ENCODE data around the gene SPART.
"Not testable (repeated sequence)": the region's sequence is repeated elsewhere in the genome, so short reads cannot be mapped to it uniquely, and the experiment has no call there.

SPART gene

DNA sequence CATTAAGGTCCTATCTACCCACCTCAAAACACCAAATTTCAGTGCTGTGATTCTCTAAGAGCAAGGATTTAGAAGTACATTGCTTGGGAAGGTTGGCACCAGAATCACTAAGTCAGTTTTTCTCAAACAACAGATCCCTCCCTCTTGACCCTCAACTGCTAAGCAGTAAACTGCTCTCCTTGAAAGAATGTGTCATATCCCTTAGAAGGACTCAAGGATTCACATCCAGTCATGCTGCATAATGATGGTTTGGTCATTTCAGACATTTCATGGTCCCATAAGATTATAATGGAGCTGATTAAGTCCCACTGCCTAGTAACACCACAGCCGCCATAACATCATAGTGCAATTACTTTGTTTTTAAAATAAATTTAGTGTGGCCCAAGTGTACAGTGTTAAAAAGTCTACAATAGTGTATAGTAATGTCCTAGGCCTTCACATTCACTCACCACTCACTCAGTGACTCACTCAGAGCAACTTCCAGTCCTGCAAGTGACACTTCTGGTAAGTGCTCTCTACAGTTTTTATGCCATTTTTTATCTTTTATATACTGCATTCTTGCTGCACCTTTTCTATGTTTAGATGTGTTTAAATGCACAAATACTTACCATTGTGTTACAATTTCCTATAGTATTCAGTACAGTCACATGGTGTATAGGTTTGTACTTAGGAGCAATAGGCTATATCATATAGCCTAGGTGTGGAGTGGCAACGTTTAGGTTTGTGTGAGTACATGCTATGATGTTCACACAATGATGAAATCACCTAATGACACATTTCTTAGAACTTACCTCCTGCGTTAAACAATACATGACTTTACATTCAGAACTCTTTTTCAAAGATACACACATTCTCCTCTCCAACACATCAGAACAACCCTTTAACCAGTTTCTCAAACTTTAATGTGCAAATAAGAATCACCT lies 32.9 kb downstream of the SPART start:
- DNase-seq, result no peak

DNA sequence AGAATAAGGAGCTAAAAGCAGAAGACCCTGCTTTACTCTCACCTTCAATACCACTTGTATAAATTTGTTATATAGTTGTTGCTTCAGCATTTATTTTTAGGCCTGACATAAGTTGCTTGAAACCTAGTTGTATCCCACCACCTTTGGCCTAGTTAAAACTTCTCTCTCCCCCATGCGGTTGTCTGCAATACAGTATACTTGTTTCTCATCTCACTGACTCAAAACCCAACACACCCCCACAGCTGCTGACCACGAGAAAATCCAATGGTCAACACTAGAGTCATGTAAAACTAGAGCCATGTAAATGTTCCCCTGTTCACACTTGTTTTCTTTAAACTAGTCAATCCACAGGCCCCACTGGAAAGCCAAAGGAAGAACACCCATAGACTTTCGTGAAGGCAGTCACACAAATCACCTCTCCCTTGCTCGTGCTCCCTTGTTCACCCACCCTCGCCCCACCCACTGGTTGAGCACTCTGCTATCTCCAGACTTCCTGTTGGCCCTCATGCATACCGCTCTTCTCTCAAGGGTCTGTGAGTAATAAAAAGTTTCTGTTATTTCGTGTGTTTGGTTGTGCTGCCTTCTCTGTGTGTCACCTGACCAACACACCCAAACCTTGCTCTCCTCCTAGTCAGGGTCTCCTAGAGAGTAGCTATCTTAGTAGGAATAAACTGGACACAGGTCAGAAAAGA lies 35.6 kb downstream of the SPART start:
- DNase-seq, result no peak

DNA sequence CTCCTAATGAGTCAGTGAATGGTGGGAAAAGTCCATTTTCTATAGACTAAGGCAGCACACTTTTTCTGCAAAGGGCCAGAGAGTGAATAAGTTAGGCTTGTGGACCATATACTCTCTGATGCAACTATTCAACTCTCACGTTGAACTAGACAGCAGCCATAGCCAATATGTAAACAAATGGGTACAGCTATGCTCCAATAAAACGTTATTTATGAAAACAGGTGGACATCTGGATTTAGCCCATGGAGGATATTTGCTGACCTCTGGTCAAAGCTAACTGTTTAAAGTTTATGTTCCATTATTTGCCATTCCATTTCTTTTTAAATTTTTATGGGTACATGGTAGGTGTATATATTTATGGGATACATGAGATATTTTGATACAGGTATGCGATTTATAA lies 43.9 kb downstream of the SPART start:
- DNase-seq, result no peak

- DNase-seq, result not testable (repeated sequence)
Observed at GRCh38 chr13:36299469-36299868, 46.7 kb downstream of the SPART start.

GRCh38 chr13:36298535-36299068 lies 47.6 kb downstream of the SPART start:
- no peak for DNase-seq

GRCh38 chr13:36297366-36298338 lies 48.5 kb downstream of the SPART start, which contains the start of gene CCDC169:
Gene CCDC169, minus strand, starts transcription at chr13:36297814. Its CDS starts 95 bp downstream, at chr13:36297719.
- peak; percentile 58 for DNase-seq

DNA sequence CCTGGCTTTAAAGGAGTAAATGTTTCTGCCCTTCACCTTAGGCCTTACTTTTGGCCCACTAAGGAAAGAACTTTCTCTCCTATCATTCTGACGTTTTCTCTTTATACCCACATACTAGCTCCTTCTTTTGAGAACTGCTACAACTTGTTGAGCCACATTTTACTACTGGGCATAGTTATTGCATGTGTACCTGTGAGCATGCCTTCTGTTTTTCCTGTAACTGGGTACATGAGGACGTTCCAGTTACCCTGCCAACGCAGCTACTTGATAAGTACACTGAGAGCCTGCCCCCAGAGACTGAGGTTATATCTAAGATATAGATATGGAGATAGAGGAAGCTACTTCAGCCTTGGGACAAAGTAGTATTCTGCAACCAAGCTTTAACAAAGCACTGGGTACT lies 52.1 kb downstream of the SPART start:
- no peak for DNase-seq

DNA sequence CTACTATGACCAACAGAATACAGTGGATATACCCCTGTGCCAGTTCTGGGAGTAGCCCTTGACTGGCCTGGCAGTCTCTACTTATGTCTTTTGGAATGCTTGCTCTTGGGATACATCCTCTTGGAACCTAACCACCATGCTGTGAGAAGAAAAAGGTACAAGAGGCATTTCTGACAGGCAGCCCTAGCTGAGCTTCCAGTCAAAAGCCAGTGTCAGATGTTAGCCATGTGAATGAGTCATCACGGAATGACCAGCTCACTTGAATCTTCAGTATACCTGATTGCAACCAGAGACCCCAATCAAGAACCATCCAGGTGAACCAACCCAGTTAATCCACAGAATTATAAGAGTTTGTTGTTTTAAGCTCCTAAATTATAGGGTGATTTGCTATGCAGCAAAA lies 52.7 kb downstream of the SPART start:
- DNase-seq, result no peak

DNA sequence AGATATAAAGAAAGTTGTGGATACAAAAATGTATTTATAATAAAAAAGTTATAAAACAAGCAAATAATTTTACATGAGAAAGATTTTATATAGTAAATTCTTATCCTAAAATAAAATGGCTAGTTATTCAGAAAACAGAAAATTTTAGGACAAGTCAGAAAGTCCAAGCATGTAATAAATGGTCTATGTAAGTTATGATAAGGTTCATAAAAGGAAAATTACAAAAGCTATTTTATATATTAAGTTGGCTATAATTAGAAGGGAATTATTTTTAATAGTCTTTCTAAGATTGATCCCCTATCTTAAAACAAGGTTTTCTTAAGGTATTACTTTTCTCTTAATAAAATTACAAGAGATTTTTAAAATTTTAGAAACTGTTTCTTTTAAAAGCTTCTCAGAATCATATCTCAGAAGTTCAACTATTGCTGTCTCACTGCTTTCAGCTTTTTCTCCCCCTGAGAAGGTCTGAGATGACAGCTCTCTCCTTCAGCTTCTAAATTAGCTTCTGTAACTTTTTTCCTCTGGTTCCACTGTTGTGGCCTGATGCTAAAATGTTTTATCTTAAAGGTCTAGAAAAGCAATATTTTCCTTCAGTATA lies 57.3 kb downstream of the SPART start:
- DNase-seq, result no peak

DNA sequence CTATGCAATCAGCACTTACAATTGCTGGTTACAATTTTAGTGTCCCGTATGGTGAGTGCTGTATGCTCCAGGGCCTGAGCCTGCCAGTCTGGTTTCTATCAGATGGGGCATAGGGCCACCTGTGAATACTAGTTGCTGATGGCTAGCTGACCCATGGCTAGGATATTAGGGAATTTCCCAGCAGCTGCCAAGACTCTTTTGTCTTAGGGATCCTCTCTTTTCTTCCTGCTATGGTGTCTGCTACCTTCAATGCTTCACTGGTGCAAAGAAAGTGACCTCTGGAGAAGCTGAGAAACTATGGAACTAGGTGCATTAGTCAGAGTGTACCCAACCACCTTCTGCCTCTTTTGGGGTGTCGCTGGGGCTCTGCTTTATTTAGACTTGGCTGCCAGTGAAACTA lies 60.2 kb downstream of the SPART start:
- no peak for DNase-seq

DNA sequence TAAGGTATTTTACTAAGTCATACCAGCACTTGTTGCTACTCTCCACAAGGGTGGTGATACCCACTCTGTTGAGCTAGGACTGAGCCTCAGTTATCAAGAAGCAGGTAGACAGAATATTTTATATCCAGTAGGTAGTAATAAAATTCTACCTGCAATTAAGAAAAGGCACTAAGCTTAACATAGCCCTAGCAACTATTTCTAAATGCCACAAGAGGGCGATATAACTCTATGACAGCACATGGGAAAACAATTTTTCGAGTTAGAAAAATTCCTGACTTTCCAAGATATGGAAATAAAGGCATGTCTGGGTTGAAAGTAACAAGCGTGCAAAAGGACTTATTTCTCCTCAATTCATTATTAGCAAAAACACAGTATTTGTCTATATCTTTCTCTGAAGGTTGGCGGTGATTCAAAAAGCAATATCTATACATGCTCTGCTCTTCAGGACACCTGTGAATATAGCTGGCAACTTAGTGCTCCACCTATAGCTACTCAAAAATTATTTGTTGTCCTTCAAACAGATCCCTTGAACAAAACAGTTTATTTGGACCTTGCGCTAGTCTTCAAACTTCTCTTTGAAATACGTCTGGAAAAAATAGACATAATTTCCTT lies 63.3 kb downstream of the SPART start:
- peak; percentile 55 for DNase-seq

GRCh38 chr13:36275190-36276002 lies 70.8 kb downstream of the SPART start:
- peak; percentile 79 for DNase-seq

DNA sequence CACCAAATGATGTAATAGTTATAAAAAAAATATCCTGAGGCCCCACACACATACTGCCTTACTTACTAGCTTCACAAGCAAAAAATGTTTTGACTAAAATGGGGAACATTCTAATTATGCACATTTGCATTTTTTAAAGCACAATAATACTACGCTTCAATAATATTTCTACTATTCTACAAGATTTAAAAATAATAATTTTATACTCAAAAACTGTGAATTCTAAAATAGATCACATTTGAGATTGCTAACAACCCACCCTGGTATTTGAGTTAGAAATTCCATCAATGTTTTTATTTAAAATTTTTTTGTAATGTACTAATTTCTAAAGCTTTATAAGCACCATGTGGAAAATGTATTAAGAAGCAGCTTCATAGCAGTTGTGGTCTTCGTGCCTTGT lies 72.8 kb downstream of the SPART start:
- no peak for DNase-seq

GRCh38 chr13:36261976-36262375 lies 84.2 kb downstream of the SPART start:
- no peak for DNase-seq

GRCh38 chr13:36261011-36261410 lies 85.2 kb downstream of the SPART start:
- DNase-seq, result no peak

- no peak for DNase-seq
Observed at GRCh38 chr13:36259361-36260137, 86.6 kb downstream of the SPART start.

- no peak for DNase-seq
Observed at GRCh38 chr13:36258831-36259230, 87.4 kb downstream of the SPART start.

All from NCI-H146 (cell line).